H1 (cell line): ENCODE measurements around the gene NFIC. TPM values are rescaled to one million over a fixed set of nuclear protein-coding genes. Genes with fewer than 3 reads are reported as not detected.

Experiments
- CTCF ChIA-PET: fragments of 300-600 bp; sonication (Branson Sonifier 250); formaldehyde crosslinking; loops from one replicate; lab custom pipeline; 2021; ENCODE audit not compliant: partially characterized antibody; lab: Charles Lee
- POLR2A ChIA-PET: fragments of 300-600 bp; sonication (Branson Sonifier 250); formaldehyde crosslinking; loops from one replicate; lab custom pipeline; 2021; ENCODE audit warnings: inconsistent platforms; ENCODE audit not compliant: partially characterized antibody; lab: Charles Lee
- DNase-seq, 2 experiments: peaks; one replicate each; pipeline versions ENCODE4 v3.0.0 to v3.0.0-alpha.2; 2010 to 2022; ENCODE audit warnings: low spot score in 2 of 2, low read depth in 1 of 2, mixed read lengths in 1 of 2
- FAIRE-seq: peaks from 2 replicates; lab custom pipeline; 2011; peaks lifted over from hg19 to GRCh38; lab: Jason Lieb, UNC
- H2AFZ ChIP-seq: 2 replicates; pipeline ENCODE4 v1.8.1; 2012; ENCODE audit warnings: low read length, inconsistent platforms
- H2AK5ac ChIP-seq: 2 replicates; pipeline ENCODE4 v1.6.1; 2013; ENCODE audit warnings: low read depth, low read length
- H2BK120ac ChIP-seq: replicated peaks from 2 replicates; pipeline ENCODE3; 2013; ENCODE audit warnings: low read depth, low read length, inconsistent platforms
- H2BK12ac ChIP-seq: 2 replicates; pipeline ENCODE4 v1.6.1; 2013; ENCODE audit warnings: low read depth, low read length
- H2BK15ac ChIP-seq: 2 replicates; pipeline ENCODE4 v1.6.1; 2013; ENCODE audit warnings: low read length
- H2BK20ac ChIP-seq: 2 replicates; pipeline ENCODE4 v1.6.1; 2013; ENCODE audit warnings: low read length
- H2BK5ac ChIP-seq: 2 replicates; pipeline ENCODE4 v1.6.1; 2013; ENCODE audit warnings: low read depth, low read length
- H3K14ac ChIP-seq: 2 replicates; pipeline ENCODE4 v1.6.1; 2013; ENCODE audit warnings: inconsistent platforms; ENCODE audit not compliant: insufficient read length
- H3K18ac ChIP-seq: 2 replicates; pipeline ENCODE4 v1.6.1; 2013; ENCODE audit warnings: low read length; ENCODE audit errors: extremely low read depth
- H3K23ac ChIP-seq: 2 replicates; pipeline ENCODE4 v1.6.1; 2013; ENCODE audit warnings: inconsistent platforms; ENCODE audit not compliant: insufficient read length
- H3K23me2 ChIP-seq: 2 replicates; pipeline ENCODE4 v1.6.1; 2013; ENCODE audit warnings: low read depth, low read length
- H3K27ac ChIP-seq: 2 replicates; pipeline ENCODE4 v1.6.1; 2011; ENCODE audit warnings: low read depth, low read length, inconsistent platforms
- H3K27me3 ChIP-seq, 4 experiments: replicated peaks in 1 of 4; 1 replicate in 1 of 4; 2 replicates in 3 of 4; pipeline versions ENCODE4 v1.6.1 to v1.8.1; 2011 to 2013; ENCODE audit warnings: low read length in 3 of 4, mild to moderate bottlenecking in 3 of 4, inconsistent platforms in 2 of 4, mixed read lengths in 2 of 4, moderate library complexity in 1 of 4; ENCODE audit not compliant: control insufficient read depth in 3 of 4, insufficient read depth in 3 of 4; ENCODE audit errors: extremely low read depth in 1 of 4
- H3K36me3 ChIP-seq, 4 experiments: 2 replicates each; pipeline versions ENCODE4 v1.6.1 to v1.8.1; 2011 to 2013; ENCODE audit warnings: mild to moderate bottlenecking in 4 of 4, low read length in 3 of 4, moderate library complexity in 2 of 4, control low read depth in 1 of 4, inconsistent platforms in 1 of 4; ENCODE audit not compliant: insufficient read depth in 4 of 4, control insufficient read depth in 2 of 4
- H3K4ac ChIP-seq: replicated peaks from 2 replicates; pipeline ENCODE3; 2013; ENCODE audit warnings: low read length, low read depth, mixed read lengths, inconsistent platforms; ENCODE audit not compliant: insufficient read length
- H3K4me1 ChIP-seq, 4 experiments: replicated peaks in 1 of 4; 1 replicate in 1 of 4; 2 replicates in 3 of 4; pipeline versions ENCODE4 v1.6.1 to v1.8.1; 2011 to 2013; ENCODE audit warnings: low read length in 3 of 4, inconsistent platforms in 2 of 4, mixed read lengths in 1 of 4; ENCODE audit not compliant: insufficient read depth in 4 of 4, control insufficient read depth in 3 of 4
- H3K4me2 ChIP-seq, 2 experiments: 2 replicates each; pipeline versions ENCODE4 v1.6.1 to v1.8.1; 2011 to 2013; ENCODE audit warnings: low read depth in 2 of 2, low read length in 2 of 2, control low read depth in 1 of 2, inconsistent platforms in 1 of 2, mild to moderate bottlenecking in 1 of 2; ENCODE audit not compliant: insufficient read depth in 1 of 2
- H3K4me3 ChIP-seq, 4 experiments: fragments of 200-600, 300-600 bp in 1 of 4; sonication (generic), shearing (Covaris generic), sonication (Bioruptor Twin) in 1 of 4; 2 replicates each; pipeline versions ENCODE4 v1.5.1 to v1.8.1; 2011 to 2016; ENCODE audit warnings: low read length in 4 of 4, low read depth in 3 of 4, control low read depth in 2 of 4, inconsistent platforms in 2 of 4, mild to moderate bottlenecking in 2 of 4, mixed read lengths in 1 of 4, moderate library complexity in 1 of 4; ENCODE audit not compliant: insufficient read depth in 2 of 4; ENCODE audit errors: extremely low read depth in 1 of 4
- H3K56ac ChIP-seq: replicated peaks from 2 replicates; pipeline ENCODE3; 2013; ENCODE audit warnings: low read depth, mild to moderate bottlenecking, mixed read lengths, low read length, inconsistent platforms; ENCODE audit not compliant: insufficient read length
- H3K79me1 ChIP-seq: 2 replicates; pipeline ENCODE4 v1.6.1; 2013; ENCODE audit warnings: low read depth, low read length, control low read depth
- H3K79me2 ChIP-seq, 2 experiments: 2 replicates each; pipeline versions ENCODE4 v1.6.1 to v1.8.1; 2012 to 2013; ENCODE audit warnings: low read length in 2 of 2, mild to moderate bottlenecking in 2 of 2, inconsistent platforms in 1 of 2; ENCODE audit not compliant: insufficient read depth in 2 of 2, control insufficient read depth in 1 of 2
- H3K9ac ChIP-seq, 4 experiments: replicated peaks in 1 of 4; 1 replicate in 1 of 4; 2 replicates in 3 of 4; pipeline versions ENCODE4 v1.6.1 to v1.8.1; 2011 to 2013; ENCODE audit warnings: low read depth in 3 of 4, low read length in 3 of 4, control low read depth in 2 of 4, mild to moderate bottlenecking in 2 of 4, moderate library complexity in 2 of 4, inconsistent platforms in 1 of 4; ENCODE audit errors: extremely low read depth in 1 of 4
- H3K9me3 ChIP-seq, 2 experiments: 2 replicates each; pipeline versions ENCODE4 v1.6.1 to v1.8.1; 2012 to 2013; ENCODE audit warnings: mild to moderate bottlenecking in 2 of 2, moderate library complexity in 2 of 2, control low read depth in 1 of 2, inconsistent platforms in 1 of 2, low read depth in 1 of 2, low read length in 1 of 2, mixed read lengths in 1 of 2; ENCODE audit not compliant: insufficient read depth in 2 of 2
- H4K20me1 ChIP-seq, 2 experiments: replicated peaks in 1 of 2; 2 replicates each; pipeline versions ENCODE3 to v1.8.1; 2011 to 2013; ENCODE audit warnings: inconsistent platforms in 2 of 2, low read length in 2 of 2, mild to moderate bottlenecking in 1 of 2; ENCODE audit not compliant: insufficient read depth in 2 of 2, control insufficient read depth in 1 of 2
- H4K5ac ChIP-seq: 2 replicates; pipeline ENCODE4 v1.6.1; 2013; ENCODE audit warnings: low read length, low read depth, mixed read lengths, inconsistent platforms; ENCODE audit not compliant: insufficient read length
- H4K8ac ChIP-seq: 2 replicates; pipeline ENCODE4 v1.8.0; 2013; ENCODE audit warnings: mild to moderate bottlenecking, moderate library complexity, low read length, inconsistent platforms; ENCODE audit not compliant: insufficient read depth; ENCODE audit errors: extremely low read depth
- H4K91ac ChIP-seq: replicated peaks from 2 replicates; pipeline ENCODE3; 2013; ENCODE audit warnings: low read length, mixed read lengths, inconsistent platforms; ENCODE audit not compliant: insufficient read length
- ASH2L ChIP-seq: fragments of 200-600, 300-600 bp; sonication (generic); IDR thresholded peaks from one replicate; pipeline ENCODE4 v1.7.1; 2017; ENCODE audit warnings: low read length
- EGR1 ChIP-seq: IDR thresholded peaks from 2 replicates; pipeline ENCODE4 v1.6.1; 2011; ENCODE audit warnings: low read depth, low read length, borderline replicate concordance
- JUN ChIP-seq: IDR thresholded peaks from 2 replicates; pipeline ENCODE4 v1.6.1; 2011; ENCODE audit warnings: low read depth, mild to moderate bottlenecking, improper control_type of control experiment, low read length
- JUND ChIP-seq: IDR thresholded peaks from 2 replicates; pipeline ENCODE4 v1.6.1; 2011; ENCODE audit warnings: mild to moderate bottlenecking, improper control_type of control experiment, low read length
- KDM1A ChIP-seq: fragments of 200-600, 300-600 bp; sonication (generic); IDR thresholded peaks from 2 replicates; pipeline ENCODE4 v1.7.1; 2016; ENCODE audit warnings: mild to moderate bottlenecking, low read length, borderline replicate concordance
- SIN3A ChIP-seq, 2 experiments: IDR thresholded peaks in 1 of 2; conservative IDR thresholded peaks in 1 of 2; 2 replicates each; pipeline ENCODE4 v1.6.1; 2011 to 2012; ENCODE audit warnings: low read length in 2 of 2, improper control_type of control experiment in 1 of 2, low read depth in 1 of 2, mild to moderate bottlenecking in 1 of 2
- SIX5 ChIP-seq: IDR thresholded peaks from 2 replicates; pipeline ENCODE4 v1.6.1; 2011; ENCODE audit warnings: mild to moderate bottlenecking, low read depth, low read length
- TCF12 ChIP-seq: IDR thresholded peaks from 2 replicates; pipeline ENCODE4 v1.6.1; 2011; ENCODE audit warnings: low read depth, mild to moderate bottlenecking, low read length
- YY1 ChIP-seq: IDR thresholded peaks from 2 replicates; pipeline ENCODE4 v1.6.1; 2011; ENCODE audit warnings: low read depth, mild to moderate bottlenecking, low read length
- WGBS, 2 experiments: shearing (Covaris generic) in 1 of 2; methylation state at CpG; one replicate each; pipeline versions ENCODE4 v1.1.6 to v1.1.7; 2013 to 2015; ENCODE audit warnings: low lambda C conversion rate in 2 of 2, mixed read lengths in 2 of 2, inconsistent platforms in 1 of 2, low coverage in 1 of 2, missing lambda C conversion rate in 1 of 2; ENCODE audit not compliant: insufficient replicate concordance in 2 of 2, insufficient coverage in 1 of 2, insufficient read length in 1 of 2; ENCODE audit errors: extremely low coverage in 1 of 2, missing lambda C conversion rate in 1 of 2; 5-methylcytosine and 5-hydroxymethylcytosine counted together
- polyA plus RNA-seq, 7 experiments: library from polyadenylated mRNA; depleted of rRNA in 3 of 7; stranded (reverse) in 5 of 7; unstranded in 2 of 7; fragments of >200 nt in 5 of 7; fragments of 200-250 nt in 2 of 7; gene quantifications; 1 replicate in 5 of 7; 2 replicates in 1 of 7; 4 replicates in 1 of 7; pipeline versions ENCODE4 v1.2.1 to v1.2.3, GENCODE V29; 2011 to 2013; ENCODE audit warnings: missing spikeins in 2 of 7, mixed read lengths in 2 of 7
- total RNA-seq: library from RNA; stranded (reverse); fragmentation: NEBNext Ultra II Directional; extraction: Animal tissue kit (Norgen Biotek cat#: 25700); gene quantifications from 2 replicates; pipeline ENCODE4 v1.2.1, GENCODE V29; 2021
- TF ChIP-seq, protein P1 (sequence below): IDR thresholded peaks from 2 replicates; pipeline ENCODE4 v1.6.1; 2012; ENCODE audit warnings: low read length, inconsistent platforms

NFIC gene
- total and polyA plus RNA-seq, 2 of the 8 experiments (the other 6 are each of a cell fraction or from before 2014, with no cell fraction given) = 0.56 to 3.2 TPM

- H4K91ac ChIP-seq = peak overlapping the region; percentile 74
- H2BK5ac ChIP-seq = no peak overlapping the region; the same call in 1 of the 2 replicates
- H2AK5ac ChIP-seq = no peak overlapping the region
- H3K56ac ChIP-seq = no peak overlapping the region
- no peaks in the 10 kb centered on the region for H4K20me1 ChIP-seq
- DNase-seq (no peak), FAIRE-seq (no peak)
- H3K18ac ChIP-seq = no peak overlapping the region
- peak overlapping the region; percentile 96; the same call in 1 of the 2 replicates for H4K8ac ChIP-seq
- H3K27me3 ChIP-seq = no peaks in the 10 kb centered on the region; a peak in 1 of 7 replicates
- no peaks in the 10 kb centered on the region for H3K36me3 ChIP-seq
- H3K23me2 ChIP-seq = peaks cover 2% of the 10 kb centered on the region
- no peak overlapping the region for H2BK20ac ChIP-seq
- CTCF ChIA-PET = no interaction called here
- no peaks in the 10 kb centered on the region for H3K9me3 ChIP-seq
- no peak overlapping the region for H4K5ac ChIP-seq
- no peak overlapping the region for H3K4me2 ChIP-seq
- H3K4ac ChIP-seq = peak overlapping the region; percentile 38
- H3K4me1 ChIP-seq = peaks cover 0 to 5% (median 2%) of the 10 kb centered on the region in 4 experiments; a peak in 3 of 7 replicates
- no peak overlapping the region for H2AFZ ChIP-seq
- H3K79me1 ChIP-seq = no peaks in the 10 kb centered on the region
- peak overlapping the region; percentile 39; the same call in 1 of the 2 replicates for H2BK12ac ChIP-seq
- H2BK120ac ChIP-seq = no peak overlapping the region
- H3K79me2 ChIP-seq = no peaks in the 10 kb centered on the region
- 92% methylated on average over 36 of the region's 62 CpGs; no CpG with 5 or more reads in 1 of the 2 experiments for WGBS, 2 experiments
- H3K14ac ChIP-seq = no peak overlapping the region
- POLR2A ChIA-PET = no interaction called here
- H3K27ac ChIP-seq = no peak overlapping the region
- H3K4me3 ChIP-seq = no peak overlapping the region
- no peak overlapping the region for H2BK15ac ChIP-seq
- no peak overlapping the region for H3K9ac ChIP-seq
- no peak overlapping the region for H3K23ac ChIP-seq
- TF ChIP-seq KDM1A = no peak
- TF ChIP-seq SIN3A (conservative IDR thresholded peaks at IDR 0.05 in 1 of 2, IDR thresholded peaks at IDR 0.05 in 1 of 2; ENCODE audit: low read depth in 1 of 2, low read length in 2 of 2) = no peak
- no peak for TF ChIP-seq SIX5
- TF ChIP-seq JUND = 0 out of 2 replicates have a peak, but pooled peaks have one; percentile 31
- no peak for TF ChIP-seq TCF12
- no peak for TF ChIP-seq JUN
- no peak for TF ChIP-seq EGR1
- no peak for TF ChIP-seq ASH2L
- TF ChIP-seq YY1 = peak; percentile 97
- TF ChIP-seq, protein P1, sequence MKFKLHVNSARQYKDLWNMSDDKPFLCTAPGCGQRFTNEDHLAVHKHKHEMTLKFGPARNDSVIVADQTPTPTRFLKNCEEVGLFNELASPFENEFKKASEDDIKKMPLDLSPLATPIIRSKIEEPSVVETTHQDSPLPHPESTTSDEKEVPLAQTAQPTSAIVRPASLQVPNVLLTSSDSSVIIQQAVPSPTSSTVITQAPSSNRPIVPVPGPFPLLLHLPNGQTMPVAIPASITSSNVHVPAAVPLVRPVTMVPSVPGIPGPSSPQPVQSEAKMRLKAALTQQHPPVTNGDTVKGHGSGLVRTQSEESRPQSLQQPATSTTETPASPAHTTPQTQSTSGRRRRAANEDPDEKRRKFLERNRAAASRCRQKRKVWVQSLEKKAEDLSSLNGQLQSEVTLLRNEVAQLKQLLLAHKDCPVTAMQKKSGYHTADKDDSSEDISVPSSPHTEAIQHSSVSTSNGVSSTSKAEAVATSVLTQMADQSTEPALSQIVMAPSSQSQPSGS = 0 out of 2 replicates have a peak, but pooled peaks have one; percentile 26
Observed at GRCh38 chr19:3404324-3405260, 38.2 kb downstream of the NFIC start.
